H1 (cell line): ENCODE measurements around the gene WDR35. TPM values are rescaled to one million over a fixed set of nuclear protein-coding genes. Genes with fewer than 3 reads are reported as not detected.

ENCODE experiments used
- CTCF ChIA-PET: fragments of 300-600 bp; sonication (Branson Sonifier 250); formaldehyde crosslinking; loops from one replicate; lab custom pipeline; 2021; ENCODE audit not compliant: partially characterized antibody; lab: Charles Lee
- POLR2A ChIA-PET: fragments of 300-600 bp; sonication (Branson Sonifier 250); formaldehyde crosslinking; loops from one replicate; lab custom pipeline; 2021; ENCODE audit warnings: inconsistent platforms; ENCODE audit not compliant: partially characterized antibody; lab: Charles Lee
- DNase-seq, 2 experiments: peaks; one replicate each; pipeline versions ENCODE4 v3.0.0 to v3.0.0-alpha.2; 2010 to 2022; ENCODE audit warnings: low spot score in 2 of 2, low read depth in 1 of 2, mixed read lengths in 1 of 2
- FAIRE-seq: peaks from 2 replicates; lab custom pipeline; 2011; peaks lifted over from hg19 to GRCh38; lab: Jason Lieb, UNC
- H2AFZ ChIP-seq: 2 replicates; pipeline ENCODE4 v1.8.1; 2012; ENCODE audit warnings: low read length, inconsistent platforms
- H2AK5ac ChIP-seq: 2 replicates; pipeline ENCODE4 v1.6.1; 2013; ENCODE audit warnings: low read depth, low read length
- H2BK120ac ChIP-seq: replicated peaks from 2 replicates; pipeline ENCODE3; 2013; ENCODE audit warnings: low read depth, low read length, inconsistent platforms
- H2BK12ac ChIP-seq: 2 replicates; pipeline ENCODE4 v1.6.1; 2013; ENCODE audit warnings: low read depth, low read length
- H2BK15ac ChIP-seq: 2 replicates; pipeline ENCODE4 v1.6.1; 2013; ENCODE audit warnings: low read length
- H2BK20ac ChIP-seq: 2 replicates; pipeline ENCODE4 v1.6.1; 2013; ENCODE audit warnings: low read length
- H2BK5ac ChIP-seq: 2 replicates; pipeline ENCODE4 v1.6.1; 2013; ENCODE audit warnings: low read depth, low read length
- H3K14ac ChIP-seq: 2 replicates; pipeline ENCODE4 v1.6.1; 2013; ENCODE audit warnings: inconsistent platforms; ENCODE audit not compliant: insufficient read length
- H3K18ac ChIP-seq: 2 replicates; pipeline ENCODE4 v1.6.1; 2013; ENCODE audit warnings: low read length; ENCODE audit errors: extremely low read depth
- H3K23ac ChIP-seq: 2 replicates; pipeline ENCODE4 v1.6.1; 2013; ENCODE audit warnings: inconsistent platforms; ENCODE audit not compliant: insufficient read length
- H3K23me2 ChIP-seq: 2 replicates; pipeline ENCODE4 v1.6.1; 2013; ENCODE audit warnings: low read depth, low read length
- H3K27ac ChIP-seq: 2 replicates; pipeline ENCODE4 v1.6.1; 2011; ENCODE audit warnings: low read depth, low read length, inconsistent platforms
- H3K27me3 ChIP-seq, 4 experiments: replicated peaks in 1 of 4; 1 replicate in 1 of 4; 2 replicates in 3 of 4; pipeline versions ENCODE4 v1.6.1 to v1.8.1; 2011 to 2013; ENCODE audit warnings: low read length in 3 of 4, mild to moderate bottlenecking in 3 of 4, inconsistent platforms in 2 of 4, mixed read lengths in 2 of 4, moderate library complexity in 1 of 4; ENCODE audit not compliant: control insufficient read depth in 3 of 4, insufficient read depth in 3 of 4; ENCODE audit errors: extremely low read depth in 1 of 4
- H3K36me3 ChIP-seq, 4 experiments: 2 replicates each; pipeline versions ENCODE4 v1.6.1 to v1.8.1; 2011 to 2013; ENCODE audit warnings: mild to moderate bottlenecking in 4 of 4, low read length in 3 of 4, moderate library complexity in 2 of 4, control low read depth in 1 of 4, inconsistent platforms in 1 of 4; ENCODE audit not compliant: insufficient read depth in 4 of 4, control insufficient read depth in 2 of 4
- H3K4ac ChIP-seq: replicated peaks from 2 replicates; pipeline ENCODE3; 2013; ENCODE audit warnings: low read length, low read depth, mixed read lengths, inconsistent platforms; ENCODE audit not compliant: insufficient read length
- H3K4me1 ChIP-seq, 4 experiments: replicated peaks in 1 of 4; 1 replicate in 1 of 4; 2 replicates in 3 of 4; pipeline versions ENCODE4 v1.6.1 to v1.8.1; 2011 to 2013; ENCODE audit warnings: low read length in 3 of 4, inconsistent platforms in 2 of 4, mixed read lengths in 1 of 4; ENCODE audit not compliant: insufficient read depth in 4 of 4, control insufficient read depth in 3 of 4
- H3K4me2 ChIP-seq, 2 experiments: 2 replicates each; pipeline versions ENCODE4 v1.6.1 to v1.8.1; 2011 to 2013; ENCODE audit warnings: low read depth in 2 of 2, low read length in 2 of 2, control low read depth in 1 of 2, inconsistent platforms in 1 of 2, mild to moderate bottlenecking in 1 of 2; ENCODE audit not compliant: insufficient read depth in 1 of 2
- H3K4me3 ChIP-seq, 4 experiments: fragments of 200-600, 300-600 bp in 1 of 4; sonication (generic), shearing (Covaris generic), sonication (Bioruptor Twin) in 1 of 4; 2 replicates each; pipeline versions ENCODE4 v1.5.1 to v1.8.1; 2011 to 2016; ENCODE audit warnings: low read length in 4 of 4, low read depth in 3 of 4, control low read depth in 2 of 4, inconsistent platforms in 2 of 4, mild to moderate bottlenecking in 2 of 4, mixed read lengths in 1 of 4, moderate library complexity in 1 of 4; ENCODE audit not compliant: insufficient read depth in 2 of 4; ENCODE audit errors: extremely low read depth in 1 of 4
- H3K56ac ChIP-seq: replicated peaks from 2 replicates; pipeline ENCODE3; 2013; ENCODE audit warnings: low read depth, mild to moderate bottlenecking, mixed read lengths, low read length, inconsistent platforms; ENCODE audit not compliant: insufficient read length
- H3K79me1 ChIP-seq: 2 replicates; pipeline ENCODE4 v1.6.1; 2013; ENCODE audit warnings: low read depth, low read length, control low read depth
- H3K79me2 ChIP-seq, 2 experiments: 2 replicates each; pipeline versions ENCODE4 v1.6.1 to v1.8.1; 2012 to 2013; ENCODE audit warnings: low read length in 2 of 2, mild to moderate bottlenecking in 2 of 2, inconsistent platforms in 1 of 2; ENCODE audit not compliant: insufficient read depth in 2 of 2, control insufficient read depth in 1 of 2
- H3K9ac ChIP-seq, 4 experiments: replicated peaks in 1 of 4; 1 replicate in 1 of 4; 2 replicates in 3 of 4; pipeline versions ENCODE4 v1.6.1 to v1.8.1; 2011 to 2013; ENCODE audit warnings: low read depth in 3 of 4, low read length in 3 of 4, control low read depth in 2 of 4, mild to moderate bottlenecking in 2 of 4, moderate library complexity in 2 of 4, inconsistent platforms in 1 of 4; ENCODE audit errors: extremely low read depth in 1 of 4
- H3K9me3 ChIP-seq, 2 experiments: 2 replicates each; pipeline versions ENCODE4 v1.6.1 to v1.8.1; 2012 to 2013; ENCODE audit warnings: mild to moderate bottlenecking in 2 of 2, moderate library complexity in 2 of 2, control low read depth in 1 of 2, inconsistent platforms in 1 of 2, low read depth in 1 of 2, low read length in 1 of 2, mixed read lengths in 1 of 2; ENCODE audit not compliant: insufficient read depth in 2 of 2
- H4K20me1 ChIP-seq, 2 experiments: replicated peaks in 1 of 2; 2 replicates each; pipeline versions ENCODE3 to v1.8.1; 2011 to 2013; ENCODE audit warnings: inconsistent platforms in 2 of 2, low read length in 2 of 2, mild to moderate bottlenecking in 1 of 2; ENCODE audit not compliant: insufficient read depth in 2 of 2, control insufficient read depth in 1 of 2
- H4K5ac ChIP-seq: 2 replicates; pipeline ENCODE4 v1.6.1; 2013; ENCODE audit warnings: low read length, low read depth, mixed read lengths, inconsistent platforms; ENCODE audit not compliant: insufficient read length
- H4K8ac ChIP-seq: 2 replicates; pipeline ENCODE4 v1.8.0; 2013; ENCODE audit warnings: mild to moderate bottlenecking, moderate library complexity, low read length, inconsistent platforms; ENCODE audit not compliant: insufficient read depth; ENCODE audit errors: extremely low read depth
- H4K91ac ChIP-seq: replicated peaks from 2 replicates; pipeline ENCODE3; 2013; ENCODE audit warnings: low read length, mixed read lengths, inconsistent platforms; ENCODE audit not compliant: insufficient read length
- ATF3 ChIP-seq: IDR thresholded peaks from 2 replicates; pipeline ENCODE4 v1.6.1; 2011; ENCODE audit warnings: low read depth, mild to moderate bottlenecking, low read length; ENCODE audit not compliant: insufficient read depth
- BACH1 ChIP-seq: IDR thresholded peaks from 2 replicates; pipeline ENCODE4 v1.6.1; 2012; ENCODE audit warnings: low read length, improper control_type of control experiment
- CHD2 ChIP-seq: IDR thresholded peaks from 2 replicates; pipeline ENCODE4 v1.6.1; 2012; ENCODE audit warnings: low read length, improper control_type of control experiment
- EP300 ChIP-seq, 2 experiments: IDR thresholded peaks; 1 replicate in 1 of 2; 2 replicates in 1 of 2; pipeline ENCODE4 v1.6.1; 2011 to 2012; ENCODE audit warnings: low read depth in 2 of 2, low read length in 2 of 2, mild to moderate bottlenecking in 2 of 2, borderline replicate concordance in 1 of 2, inconsistent platforms in 1 of 2, moderate library complexity in 1 of 2
- EZH2 ChIP-seq: fragments of 200-600 bp; sonication (generic); IDR thresholded peaks from 2 replicates; pipeline ENCODE4 v1.7.1; 2012; ENCODE audit warnings: low read depth, mild to moderate bottlenecking, moderate library complexity, low read length, inconsistent platforms; ENCODE audit not compliant: severe bottlenecking
- JUND ChIP-seq: IDR thresholded peaks from 2 replicates; pipeline ENCODE4 v1.6.1; 2011; ENCODE audit warnings: mild to moderate bottlenecking, improper control_type of control experiment, low read length
- POLR2A ChIP-seq, 2 experiments: IDR thresholded peaks; 1 replicate in 1 of 2; 2 replicates in 1 of 2; pipeline ENCODE4 v1.6.1; 2011; ENCODE audit warnings: low read depth in 2 of 2, low read length in 2 of 2, mild to moderate bottlenecking in 2 of 2; ENCODE audit errors: control extremely low read depth in 1 of 2
- SIX5 ChIP-seq: IDR thresholded peaks from 2 replicates; pipeline ENCODE4 v1.6.1; 2011; ENCODE audit warnings: mild to moderate bottlenecking, low read depth, low read length
- SP2 ChIP-seq: IDR thresholded peaks from 2 replicates; pipeline ENCODE4 v1.6.1; 2012; ENCODE audit warnings: mild to moderate bottlenecking, low read length, inconsistent platforms
- SUZ12 ChIP-seq: fragments of 200-600 bp; sonication (generic); IDR thresholded peaks from 2 replicates; pipeline ENCODE4 v1.6.1; 2012; ENCODE audit warnings: mild to moderate bottlenecking, inconsistent platforms, low read length, moderate library complexity, mixed read lengths
- TBP ChIP-seq: IDR thresholded peaks from 2 replicates; pipeline ENCODE4 v1.6.1; 2011; ENCODE audit warnings: low read depth, low read length, improper control_type of control experiment
- WGBS, 2 experiments: shearing (Covaris generic) in 1 of 2; methylation state at CpG; one replicate each; pipeline versions ENCODE4 v1.1.6 to v1.1.7; 2013 to 2015; ENCODE audit warnings: low lambda C conversion rate in 2 of 2, mixed read lengths in 2 of 2, inconsistent platforms in 1 of 2, low coverage in 1 of 2, missing lambda C conversion rate in 1 of 2; ENCODE audit not compliant: insufficient replicate concordance in 2 of 2, insufficient coverage in 1 of 2, insufficient read length in 1 of 2; ENCODE audit errors: extremely low coverage in 1 of 2, missing lambda C conversion rate in 1 of 2; 5-methylcytosine and 5-hydroxymethylcytosine counted together
- polyA plus RNA-seq, 7 experiments: library from polyadenylated mRNA; depleted of rRNA in 3 of 7; stranded (reverse) in 5 of 7; unstranded in 2 of 7; fragments of >200 nt in 5 of 7; fragments of 200-250 nt in 2 of 7; gene quantifications; 1 replicate in 5 of 7; 2 replicates in 1 of 7; 4 replicates in 1 of 7; pipeline versions ENCODE4 v1.2.1 to v1.2.3, GENCODE V29; 2011 to 2013; ENCODE audit warnings: missing spikeins in 2 of 7, mixed read lengths in 2 of 7
- total RNA-seq: library from RNA; stranded (reverse); fragmentation: NEBNext Ultra II Directional; extraction: Animal tissue kit (Norgen Biotek cat#: 25700); gene quantifications from 2 replicates; pipeline ENCODE4 v1.2.1, GENCODE V29; 2021

WDR35 gene
- total and polyA plus RNA-seq, 2 of the 8 experiments (the other 6 are each of a cell fraction or from before 2014, with no cell fraction given), result 9.0 to 25.5 TPM

GRCh38 chr2:19888831-19889230 is 101.1 kb downstream of the WDR35 start:
- FAIRE-seq (no peak), DNase-seq (peak in 1 of 2 experiments; percentile 30)
- no peak overlapping the region for H3K56ac ChIP-seq
- H2BK12ac ChIP-seq, result no peak overlapping the region
- 0 out of 7 replicates have a peak, but pooled peaks cover 0 to 2% (median 0%) of the 10 kb centered on the region in 4 experiments for H3K4me1 ChIP-seq
- no peak overlapping the region for H2BK5ac ChIP-seq
- no peak overlapping the region for H3K27ac ChIP-seq
- H3K9me3 ChIP-seq, result no peaks in the 10 kb centered on the region
- no peak overlapping the region for H2BK15ac ChIP-seq
- H3K14ac ChIP-seq, result no peak overlapping the region
- H3K23me2 ChIP-seq, result no peaks in the 10 kb centered on the region
- no peaks in the 10 kb centered on the region for H3K79me1 ChIP-seq
- H3K9ac ChIP-seq, result no peak overlapping the region
- H2AK5ac ChIP-seq, result no peak overlapping the region
- no peak for TF ChIP-seq EZH2
- no peak for TF ChIP-seq ATF3
- TF ChIP-seq POLR2A (IDR thresholded peaks at IDR 0.05; ENCODE audit: control extremely low read depth in 1 of 2, low read depth in 2 of 2, low read length in 2 of 2), result no peak
- no peak for TF ChIP-seq SP2
- TF ChIP-seq TBP, result no peak
- TF ChIP-seq SIX5, result no peak
- TF ChIP-seq CHD2, result no peak
- TF ChIP-seq SUZ12, result no peak
- no peak for TF ChIP-seq EP300 (IDR thresholded peaks at IDR 0.05; ENCODE audit: borderline replicate concordance in 1 of 2, low read depth in 2 of 2, low read length in 2 of 2)
- TF ChIP-seq JUND, result no peak
- TF ChIP-seq BACH1, result no peak
- ChIA-PET POLR2A (no interaction called here), CTCF (no interaction called here)
- no peaks in the 10 kb centered on the region for H3K36me3 ChIP-seq
- no peak overlapping the region for H3K18ac ChIP-seq
- WGBS, 2 experiments, result 88% methylated on average over 4 of the region's 4 CpGs; no CpG with 5 or more reads in 1 of the 2 experiments
- no peaks in the 10 kb centered on the region for H3K79me2 ChIP-seq
- H3K4ac ChIP-seq, result no peak overlapping the region
- no peak overlapping the region for H4K8ac ChIP-seq
- no peaks in the 10 kb centered on the region for H4K20me1 ChIP-seq
- H3K4me3 ChIP-seq, result no peak overlapping the region
- no peak overlapping the region for H2BK20ac ChIP-seq
- no peak overlapping the region for H4K91ac ChIP-seq
- H3K23ac ChIP-seq, result no peak overlapping the region
- H4K5ac ChIP-seq, result no peak overlapping the region
- no peak overlapping the region for H3K4me2 ChIP-seq
- H3K27me3 ChIP-seq, result no peaks in the 10 kb centered on the region; a peak in 1 of 7 replicates
- H2AFZ ChIP-seq, result no peak overlapping the region
- H2BK120ac ChIP-seq, result no peak overlapping the region
